Chondrocyte (in vitro differentiated cells): ENCODE measurements around the gene SLF2. TPM values are rescaled to one million over a fixed set of nuclear protein-coding genes. Genes with fewer than 3 reads are reported as not detected.
A peak's percentile ranks its signal among the peaks of the same experiment; 100 is the strongest.

Source experiments
- DNase-seq: peaks from one replicate; pipeline ENCODE4 v3.0.0; 2021; ENCODE audit warnings: mixed read lengths, low spot score
- H3K27ac Mint-ChIP-seq: one replicate; pipeline ENCODE4 v1.8.0; 2021; ENCODE audit warnings: mild to moderate bottlenecking, moderate library complexity, mixed read lengths; ENCODE audit not compliant: unreplicated experiment
- H3K27me3 Mint-ChIP-seq: 2 replicates; pipeline ENCODE4 v1.8.0; 2021; ENCODE audit warnings: low read depth, mixed read lengths
- H3K36me3 Mint-ChIP-seq: 2 replicates; pipeline ENCODE4 v1.8.0; 2021; ENCODE audit warnings: low read depth, mixed read lengths
- H3K4me1 Mint-ChIP-seq: 2 replicates; pipeline ENCODE4 v1.8.0; 2021; ENCODE audit warnings: low read depth, mild to moderate bottlenecking, mixed read lengths
- H3K4me3 Mint-ChIP-seq: one replicate; pipeline ENCODE4 v1.8.0; 2021; ENCODE audit warnings: mild to moderate bottlenecking, moderate library complexity, mixed read lengths; ENCODE audit not compliant: unreplicated experiment
- H3K9me3 Mint-ChIP-seq: 2 replicates; pipeline ENCODE4 v1.8.0; 2021; ENCODE audit warnings: low read depth, mixed read lengths
- total RNA-seq: library from RNA; stranded (reverse); gene quantifications from 3 replicates; pipeline ENCODE4 v1.2.1, GENCODE V29; 2021
- TF ChIP-seq, protein P1 (sequence below): fragments of 200-600 bp; sonication (generic); IDR thresholded peaks from 2 replicates; pipeline ENCODE4 v1.5.0; 2021; ENCODE audit warnings: antibody characterized with exemption, mild to moderate bottlenecking, moderate library complexity

The SLF2 gene
- total RNA-seq, 1 donor from 2014 or later, result 20.6 TPM

DNA sequence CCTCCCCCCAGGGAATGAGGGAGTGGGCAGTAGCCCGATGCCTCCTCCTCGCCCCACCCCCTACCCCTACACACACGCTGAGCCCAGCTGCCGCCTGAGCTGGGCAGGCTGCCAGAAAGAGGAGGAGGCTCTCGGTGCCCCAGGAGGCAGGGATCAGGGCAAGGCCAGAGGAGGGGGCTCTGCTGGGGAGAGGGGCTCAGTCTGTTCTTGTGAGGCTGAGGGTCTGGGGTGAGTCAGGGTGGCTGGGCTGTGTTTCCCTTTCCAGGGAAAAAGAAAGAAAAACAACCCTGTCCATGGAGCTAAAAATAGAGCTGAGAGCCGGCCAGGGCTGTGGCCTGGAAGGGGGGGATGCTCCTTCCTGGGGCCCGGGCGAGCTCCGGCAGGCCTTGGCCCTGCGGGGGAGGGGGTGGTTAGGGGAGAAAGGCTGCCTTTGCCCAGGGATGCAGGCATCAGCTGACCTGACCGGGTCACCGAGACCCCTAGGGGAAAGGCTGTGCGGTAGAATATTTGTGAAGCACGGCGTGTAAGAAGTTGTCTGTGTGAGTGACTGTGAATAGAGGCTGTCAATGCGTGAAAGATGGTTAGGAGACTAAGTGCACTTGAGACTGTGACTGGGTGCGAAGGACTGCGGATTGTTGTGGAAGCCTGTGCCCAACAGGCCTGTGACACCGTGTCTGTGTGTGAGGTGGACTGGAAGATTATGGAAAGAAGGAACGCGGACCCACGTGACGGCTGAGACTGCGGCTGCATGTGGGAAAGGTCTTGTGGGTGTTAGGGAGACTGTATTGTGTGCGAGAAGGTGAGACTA, 85.6 kb downstream of the SLF2 start:
- no peaks in the 10 kb centered on the region for H3K27me3 Mint-ChIP-seq
- peak overlapping the region; percentile 94 for H3K27ac Mint-ChIP-seq
- H3K4me3 Mint-ChIP-seq, result peak overlapping the region; percentile 71
- peak; percentile 72 for DNase-seq
- H3K9me3 Mint-ChIP-seq, result no peaks in the 10 kb centered on the region
- TF ChIP-seq, protein P1, sequence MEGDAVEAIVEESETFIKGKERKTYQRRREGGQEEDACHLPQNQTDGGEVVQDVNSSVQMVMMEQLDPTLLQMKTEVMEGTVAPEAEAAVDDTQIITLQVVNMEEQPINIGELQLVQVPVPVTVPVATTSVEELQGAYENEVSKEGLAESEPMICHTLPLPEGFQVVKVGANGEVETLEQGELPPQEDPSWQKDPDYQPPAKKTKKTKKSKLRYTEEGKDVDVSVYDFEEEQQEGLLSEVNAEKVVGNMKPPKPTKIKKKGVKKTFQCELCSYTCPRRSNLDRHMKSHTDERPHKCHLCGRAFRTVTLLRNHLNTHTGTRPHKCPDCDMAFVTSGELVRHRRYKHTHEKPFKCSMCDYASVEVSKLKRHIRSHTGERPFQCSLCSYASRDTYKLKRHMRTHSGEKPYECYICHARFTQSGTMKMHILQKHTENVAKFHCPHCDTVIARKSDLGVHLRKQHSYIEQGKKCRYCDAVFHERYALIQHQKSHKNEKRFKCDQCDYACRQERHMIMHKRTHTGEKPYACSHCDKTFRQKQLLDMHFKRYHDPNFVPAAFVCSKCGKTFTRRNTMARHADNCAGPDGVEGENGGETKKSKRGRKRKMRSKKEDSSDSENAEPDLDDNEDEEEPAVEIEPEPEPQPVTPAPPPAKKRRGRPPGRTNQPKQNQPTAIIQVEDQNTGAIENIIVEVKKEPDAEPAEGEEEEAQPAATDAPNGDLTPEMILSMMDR, result no peak
- H3K36me3 Mint-ChIP-seq, result no peaks in the 10 kb centered on the region
- H3K4me1 Mint-ChIP-seq, result peaks cover 39% of the 10 kb centered on the region

- no peaks in the 10 kb centered on the region for H3K9me3 Mint-ChIP-seq
- peaks cover 39% of the 10 kb centered on the region for H3K4me1 Mint-ChIP-seq
- DNase-seq, result peak; percentile 92
Measured at GRCh38 chr10:100998991-100999741, 86.4 kb downstream of the SLF2 start.

DNA sequence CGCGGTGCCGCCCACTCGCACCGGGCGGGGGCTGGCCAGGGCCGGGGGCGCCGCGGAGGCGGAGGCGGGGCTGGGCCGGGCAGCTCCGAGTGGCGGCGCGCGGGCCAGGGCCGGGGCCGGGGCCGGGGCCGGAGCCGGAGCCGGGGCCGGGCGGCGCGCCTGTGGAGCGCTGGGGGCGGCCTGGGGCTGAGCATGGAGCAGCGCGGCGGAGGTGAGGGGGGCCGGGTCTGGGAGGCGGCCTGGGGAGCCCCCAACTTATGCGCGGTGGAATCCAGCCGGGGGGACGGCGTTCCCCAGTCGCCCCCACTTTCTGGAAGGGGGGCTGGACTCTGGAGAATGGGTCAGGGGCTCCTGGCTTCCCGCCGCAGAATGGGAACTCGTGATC, 87.0 kb downstream of the SLF2 start, which contains the start of gene LZTS2:
Gene LZTS2 (plus strand): TSS at position 67 of the 385 bp plus-strand sequence. CDS start 2,731 bp downstream, outside the sequence.
- TF ChIP-seq, protein P1, result no peak
- H3K36me3 Mint-ChIP-seq, result peaks cover 1% of the 10 kb centered on the region
- H3K27ac Mint-ChIP-seq, result peak within 1 kb of the TSS; percentile 94
- no peaks in the 10 kb centered on the region for H3K9me3 Mint-ChIP-seq
- DNase-seq, result no peak
- H3K4me1 Mint-ChIP-seq, result peaks cover 39% of the 10 kb centered on the region
- H3K4me3 Mint-ChIP-seq, result peak within 1 kb of the TSS; percentile 95
- H3K27me3 Mint-ChIP-seq, result no peaks in the 10 kb centered on the region

More at GRCh38 chr10:100998991-100999741, 86.4 kb downstream of the SLF2 start:
- peaks cover 1% of the 10 kb centered on the region for H3K36me3 Mint-ChIP-seq
- TF ChIP-seq, protein P1, result peak; percentile 99
- H3K27me3 Mint-ChIP-seq, result no peaks in the 10 kb centered on the region
- peak overlapping the region; percentile 71 for H3K4me3 Mint-ChIP-seq
- peak overlapping the region; percentile 94 for H3K27ac Mint-ChIP-seq

- peak overlapping the region; percentile 95 for H3K4me3 Mint-ChIP-seq
- DNase-seq, result peak; percentile 84
- TF ChIP-seq, protein P1, result no peak
- peak overlapping the region; percentile 94 for H3K27ac Mint-ChIP-seq
- H3K9me3 Mint-ChIP-seq, result no peaks in the 10 kb centered on the region
- peaks cover 4% of the 10 kb centered on the region for H3K36me3 Mint-ChIP-seq
- no peaks in the 10 kb centered on the region for H3K27me3 Mint-ChIP-seq
- peaks cover 39% of the 10 kb centered on the region for H3K4me1 Mint-ChIP-seq
Measured at GRCh38 chr10:101000127-101000914, 87.6 kb downstream of the SLF2 start.
